GM23338 (cell line): ENCODE measurements around the gene RBKS. TPM values are rescaled to one million over a fixed set of nuclear protein-coding genes. Genes with fewer than 3 reads are reported as not detected.

Experiments
- ATAC-seq: fragments of 200-7000 bp; cut with Tn5 transposase; 3 replicates; pipeline ENCODE4 v1.9.1; 2020
- DNase-seq: peaks from one replicate; pipeline ENCODE4 v3.0.0-alpha.2; 2015; ENCODE audit warnings: low spot score
- H2AFZ ChIP-seq: fragments of 200-600 bp; sonication (generic); 2 replicates; pipeline ENCODE4 v1.8.0; 2016; ENCODE audit warnings: antibody characterized with exemption, mild to moderate bottlenecking, moderate library complexity
- H3F3A ChIP-seq: fragments of 200-600 bp; sonication (generic); replicated peaks from 2 replicates; pipeline ENCODE4 v1.8.0; 2017; ENCODE audit warnings: antibody characterized with exemption, mixed run types, low read depth
- H3K27ac ChIP-seq: fragments of 200-600 bp; sonication (generic); 2 replicates; pipeline ENCODE4 v1.6.1; 2016; ENCODE audit warnings: low read depth
- H3K27me3 ChIP-seq: fragments of 200-600 bp; sonication (generic); 2 replicates; pipeline ENCODE4 v1.8.0; 2016; ENCODE audit warnings: mild to moderate bottlenecking, mixed run types, moderate library complexity; ENCODE audit not compliant: insufficient read depth
- H3K36me3 ChIP-seq: fragments of 200-600 bp; sonication (generic); 2 replicates; pipeline ENCODE4 v1.8.0; 2016; ENCODE audit warnings: mild to moderate bottlenecking; ENCODE audit not compliant: insufficient read depth
- H3K4me1 ChIP-seq: fragments of 200-600 bp; sonication (generic); 2 replicates; pipeline ENCODE4 v1.8.0; 2016; ENCODE audit warnings: mild to moderate bottlenecking, moderate library complexity; ENCODE audit not compliant: insufficient read depth
- H3K4me2 ChIP-seq: fragments of 200-600 bp; sonication (generic); 2 replicates; pipeline ENCODE4 v1.7.1; 2017; ENCODE audit warnings: mixed run types
- H3K4me3 ChIP-seq: fragments of 200-600 bp; sonication (generic); 2 replicates; pipeline ENCODE4 v1.6.1; 2016; ENCODE audit warnings: mixed run types
- H3K79me2 ChIP-seq: fragments of 200-600 bp; sonication (generic); replicated peaks from 2 replicates; pipeline ENCODE4 v1.8.0; 2017; ENCODE audit warnings: mild to moderate bottlenecking; ENCODE audit not compliant: insufficient read depth
- H3K9me2 ChIP-seq: fragments of 200-600 bp; sonication (generic); 2 replicates; pipeline ENCODE4 v1.8.0; 2017; ENCODE audit not compliant: insufficient read depth
- H4K20me1 ChIP-seq: fragments of 200-600 bp; sonication (generic); replicated peaks from 2 replicates; pipeline ENCODE4 v1.8.0; 2017; ENCODE audit warnings: mild to moderate bottlenecking; ENCODE audit not compliant: insufficient read depth
- H3K27ac Mint-ChIP-seq: 2 replicates; pipeline ENCODE4 v1.8.0; 2020; ENCODE audit warnings: inconsistent platforms, mild to moderate bottlenecking, moderate library complexity, mixed read lengths
- H3K27me3 Mint-ChIP-seq: 3 replicates; pipeline ENCODE4 v1.8.0; 2022; ENCODE audit warnings: low read depth, mild to moderate bottlenecking, moderate library complexity, mixed read lengths, inconsistent platforms; ENCODE audit not compliant: insufficient read depth, poor library complexity
- H3K36me3 Mint-ChIP-seq: 3 replicates; pipeline ENCODE4 v1.8.0; 2021; ENCODE audit warnings: low read depth, mild to moderate bottlenecking, inconsistent platforms, moderate library complexity, mixed read lengths
- H3K4me1 Mint-ChIP-seq: 3 replicates; pipeline ENCODE4 v1.8.0; 2020; ENCODE audit warnings: mild to moderate bottlenecking, inconsistent platforms, mixed read lengths
- H3K4me3 Mint-ChIP-seq: 3 replicates; pipeline ENCODE4 v1.8.0; 2021; ENCODE audit warnings: moderate library complexity, mild to moderate bottlenecking, inconsistent platforms, mixed read lengths
- H3K9me3 Mint-ChIP-seq: 3 replicates; pipeline ENCODE4 v1.8.0; 2020; ENCODE audit warnings: moderate library complexity, mild to moderate bottlenecking, inconsistent platforms, mixed read lengths
- EZH2phosphoT487 ChIP-seq: fragments of 200-600 bp; sonication (generic); IDR thresholded peaks from one replicate; pipeline ENCODE4 v1.8.1; 2018; ENCODE audit warnings: antibody characterized with exemption; ENCODE audit not compliant: unreplicated experiment
- JUNB ChIP-seq: IDR thresholded peaks from one replicate; pipeline ENCODE4 v1.6.1; 2016; ENCODE audit warnings: antibody characterized with exemption; ENCODE audit not compliant: unreplicated experiment
- POLR2AphosphoS5 ChIP-seq: IDR thresholded peaks from 2 replicates; pipeline ENCODE4 v1.6.1; 2016; ENCODE audit warnings: antibody characterized with exemption, low read depth
- REST ChIP-seq: IDR thresholded peaks from one replicate; pipeline ENCODE4 v1.6.1; 2018; ENCODE audit warnings: antibody characterized with exemption; ENCODE audit not compliant: unreplicated experiment
- STAT1 ChIP-seq: IDR thresholded peaks from one replicate; pipeline ENCODE4 v1.6.1; 2016; ENCODE audit warnings: antibody characterized with exemption; ENCODE audit not compliant: unreplicated experiment
- ZNF331 ChIP-seq: fragments of 250-450 bp; sonication (Bioruptor Pico); IDR thresholded peaks from 2 replicates; pipeline ENCODE4 v1.5.0; 2020; ENCODE audit warnings: low read depth, mild to moderate bottlenecking, moderate library complexity
- ZNF462 ChIP-seq: fragments of 250-450 bp; sonication (Bioruptor Pico); IDR thresholded peaks from 2 replicates; pipeline ENCODE4 v1.5.0; 2020; ENCODE audit warnings: mild to moderate bottlenecking, moderate library complexity
- polyA plus RNA-seq: library from polyadenylated mRNA; unstranded; fragments of >200 nt; fragmentation: Nextera tagmentation; extraction: Ambion mirVana; gene quantifications from 2 replicates; pipeline ENCODE4 v1.2.1, GENCODE V29; 2016
- total RNA-seq: library from RNA; depleted of rRNA; stranded (reverse); fragments of >200 nt; shearing (Covaris generic); gene quantifications from 2 replicates; pipeline ENCODE4 v1.2.3, GENCODE V29; 2014
- TF ChIP-seq, protein P1 (sequence below): IDR thresholded peaks from 2 replicates; pipeline ENCODE4 v1.6.1; 2016; ENCODE audit warnings: antibody characterized with exemption

RBKS gene
- total and polyA plus RNA-seq, 2 experiments from 2014 or later: 1.3 to 1.5 TPM

DNA sequence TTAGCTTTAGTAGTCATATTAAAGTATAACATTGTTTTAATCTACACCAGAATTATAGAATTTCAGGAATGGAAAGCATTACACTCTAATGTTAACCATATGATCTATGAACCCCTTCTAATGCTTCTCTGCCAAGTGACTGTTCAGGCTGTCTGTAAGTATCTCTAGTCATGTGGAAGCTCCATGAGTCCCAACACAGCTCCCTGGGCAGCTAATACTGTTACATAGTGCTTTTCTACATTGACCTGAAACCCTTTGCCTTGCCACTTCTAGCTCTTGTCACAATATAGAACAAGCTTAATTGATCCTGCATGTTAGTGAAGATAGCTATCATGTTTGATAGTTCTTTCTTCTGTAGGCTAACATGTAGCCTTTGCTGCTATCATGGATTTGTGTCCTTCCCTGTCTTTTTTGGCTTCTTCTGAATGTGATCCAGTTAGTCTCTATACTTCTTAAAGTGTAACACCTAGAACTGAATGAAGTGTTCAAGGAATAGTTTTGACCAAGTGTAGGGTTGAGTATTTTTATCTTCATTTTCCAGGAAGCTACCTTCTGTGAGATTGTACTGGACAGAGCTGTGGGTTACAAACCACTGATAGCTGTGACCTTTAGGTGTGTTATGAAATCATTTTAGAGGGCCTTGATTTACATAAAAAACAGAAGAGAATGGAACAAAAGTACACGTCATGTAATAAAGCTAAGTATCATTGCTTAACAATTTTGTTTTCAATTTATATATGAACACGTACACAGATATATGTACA lies 24.0 kb upstream of the RBKS start:
- TF ChIP-seq POLR2AphosphoS5 (no peak), EZH2phosphoT487 (no peak), REST (no peak), ZNF331 (no peak), JUNB (no peak), ZNF462 (no peak), STAT1 (no peak)
- TF ChIP-seq, protein P1, sequence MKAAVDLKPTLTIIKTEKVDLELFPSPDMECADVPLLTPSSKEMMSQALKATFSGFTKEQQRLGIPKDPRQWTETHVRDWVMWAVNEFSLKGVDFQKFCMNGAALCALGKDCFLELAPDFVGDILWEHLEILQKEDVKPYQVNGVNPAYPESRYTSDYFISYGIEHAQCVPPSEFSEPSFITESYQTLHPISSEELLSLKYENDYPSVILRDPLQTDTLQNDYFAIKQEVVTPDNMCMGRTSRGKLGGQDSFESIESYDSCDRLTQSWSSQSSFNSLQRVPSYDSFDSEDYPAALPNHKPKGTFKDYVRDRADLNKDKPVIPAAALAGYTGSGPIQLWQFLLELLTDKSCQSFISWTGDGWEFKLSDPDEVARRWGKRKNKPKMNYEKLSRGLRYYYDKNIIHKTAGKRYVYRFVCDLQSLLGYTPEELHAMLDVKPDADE: no peak
- Histone ChIP-seq H4K20me1 (no peaks in the 10 kb centered on the region), H3K36me3 (no peaks in the 10 kb centered on the region), H3K79me2 (no peaks in the 10 kb centered on the region), H3F3A (no peaks in the 10 kb centered on the region), H3K4me2 (no peak overlapping the region), H3K4me3 (no peak overlapping the region), H3K27me3 (no peaks in the 10 kb centered on the region), H2AFZ (no peak overlapping the region), H3K9me2 (no peaks in the 10 kb centered on the region), H3K27ac (no peak overlapping the region), H3K4me1 (peaks cover 7% of the 10 kb centered on the region; the same call in 1 of the 2 replicates)
- Mint-ChIP-seq H3K4me3 (no peak overlapping the region), H3K27ac (no peak overlapping the region), H3K4me1 (no peaks in the 10 kb centered on the region), H3K9me3 (no peaks in the 10 kb centered on the region), H3K27me3 (no peaks in the 10 kb centered on the region), H3K36me3 (no peaks in the 10 kb centered on the region)
- no peak for ATAC-seq
- no peak for DNase-seq
